Cardiac muscle cell (in vitro differentiated cells and primary cell): Measurements from ENCODE around the gene CACNA2D1. TPM values are rescaled to one million over a fixed set of nuclear protein-coding genes. Genes with fewer than 3 reads are reported as not detected.

Experiments used
- DNase-seq, 2 donors: peaks; one replicate each; pipeline versions ENCODE4 v3.0.0 to v3.0.0-alpha.2; 2010 to 2017; ENCODE audit warnings: low read depth in 1 of 2, low spot score in 1 of 2
- H3K27ac ChIP-seq: fragments of 200-600 bp; sonication (generic); 2 replicates; pipeline ENCODE4 v1.5.1; 2016
- H3K27me3 ChIP-seq: fragments of 200-600 bp; sonication (generic); 2 replicates; pipeline ENCODE4 v1.6.0; 2016; ENCODE audit warnings: control low read depth
- H3K36me3 ChIP-seq: fragments of 200-600 bp; sonication (generic); 2 replicates; pipeline ENCODE4 v1.5.1; 2016; ENCODE audit warnings: control low read depth
- H3K4me1 ChIP-seq: fragments of 200-600 bp; sonication (generic); 2 replicates; pipeline ENCODE4 v1.8.1; 2017; ENCODE audit warnings: low read depth, mild to moderate bottlenecking, mixed run types
- H3K4me3 ChIP-seq: fragments of 200-600 bp; sonication (generic); 2 replicates; pipeline ENCODE4 v1.5.1; 2016; ENCODE audit warnings: mild to moderate bottlenecking
- H3K9me3 ChIP-seq: fragments of 200-600 bp; sonication (generic); 2 replicates; pipeline ENCODE4 v1.5.1; 2017; ENCODE audit warnings: low read depth, mild to moderate bottlenecking, control low read depth
- CTCF ChIP-seq: IDR thresholded peaks from 2 replicates; pipeline ENCODE4 v1.5.1; 2012; ENCODE audit warnings: low read depth, mild to moderate bottlenecking, low read length
- polyA plus RNA-seq: library from polyadenylated mRNA; unstranded; fragments of >200 nt; fragmentation: Nextera tagmentation; extraction: Ambion mirVana; gene quantifications from 2 replicates; pipeline ENCODE4 v1.2.1, GENCODE V29; 2016
- total RNA-seq: library from RNA; depleted of rRNA; stranded (reverse); fragments of >200 nt; gene quantifications from 2 replicates; pipeline ENCODE4 v1.2.3, GENCODE V29; 2016

CACNA2D1 gene
- total and polyA plus RNA-seq, 2 experiments from 2014 or later, result 4.5 to 20.3 TPM

GRCh38 chr7:82164410-82164809 is 279.2 kb downstream of the CACNA2D1 start:
- Histone ChIP-seq H3K4me1 (no peaks in the 10 kb centered on the region), H3K27ac (no peak overlapping the region)
- TF ChIP-seq CTCF, result no peak

GRCh38 chr7:82163586-82163985 is 280.0 kb downstream of the CACNA2D1 start:
- Histone ChIP-seq H3K36me3 (no peaks in the 10 kb centered on the region), H3K27me3 (peaks cover 94% of the 10 kb centered on the region), H3K4me3 (no peak overlapping the region), H3K9me3 (no peaks in the 10 kb centered on the region), H3K27ac (no peak overlapping the region), H3K4me1 (no peaks in the 10 kb centered on the region)
- DNase-seq, result no peak
- no peak for TF ChIP-seq CTCF

More at GRCh38 chr7:82164410-82164809, 279.2 kb downstream of the CACNA2D1 start:
- Histone ChIP-seq H3K4me3 (no peak overlapping the region), H3K27me3 (peaks cover 94% of the 10 kb centered on the region), H3K36me3 (no peaks in the 10 kb centered on the region), H3K9me3 (no peaks in the 10 kb centered on the region)
- DNase-seq, result no peak

- Histone ChIP-seq H3K4me3 (no peak overlapping the region), H3K36me3 (no peaks in the 10 kb centered on the region), H3K27me3 (peaks cover 96% of the 10 kb centered on the region), H3K4me1 (no peaks in the 10 kb centered on the region), H3K27ac (no peak overlapping the region), H3K9me3 (no peaks in the 10 kb centered on the region)
- TF ChIP-seq CTCF, result no peak
- no peak for DNase-seq
Measured at GRCh38 chr7:82162289-82162688, 281.3 kb downstream of the CACNA2D1 start.

- H3K9me3 ChIP-seq, result no peaks in the 10 kb centered on the region
- H3K4me3 ChIP-seq, result no peak overlapping the region
- H3K4me1 ChIP-seq, result no peaks in the 10 kb centered on the region
- peaks cover 66% of the 10 kb centered on the region for H3K27me3 ChIP-seq
- no peaks in the 10 kb centered on the region for H3K36me3 ChIP-seq
- no peak for DNase-seq
- TF ChIP-seq CTCF, result no peak
- no peak overlapping the region for H3K27ac ChIP-seq
Measured at GRCh38 chr7:82158327-82158726, 285.2 kb downstream of the CACNA2D1 start.

GRCh38 chr7:82156893-82157292 is 286.7 kb downstream of the CACNA2D1 start:
- Histone ChIP-seq H3K9me3 (peaks cover 4% of the 10 kb centered on the region), H3K27me3 (peaks cover 55% of the 10 kb centered on the region), H3K36me3 (no peaks in the 10 kb centered on the region), H3K27ac (no peak overlapping the region), H3K4me1 (no peaks in the 10 kb centered on the region), H3K4me3 (no peak overlapping the region)
- DNase-seq, result no peak
- no peak for TF ChIP-seq CTCF

GRCh38 chr7:82156168-82156567 is 287.4 kb downstream of the CACNA2D1 start:
- H3K9me3 ChIP-seq, result peaks cover 4% of the 10 kb centered on the region
- H3K36me3 ChIP-seq, result no peaks in the 10 kb centered on the region
- TF ChIP-seq CTCF, result no peak
- no peak overlapping the region for H3K27ac ChIP-seq
- no peak overlapping the region for H3K4me3 ChIP-seq
- peaks cover 47% of the 10 kb centered on the region for H3K27me3 ChIP-seq
- no peak for DNase-seq
- no peaks in the 10 kb centered on the region for H3K4me1 ChIP-seq
